H9 (cell line): ENCODE results near the gene TNRC6A. TPM values are rescaled to one million over a fixed set of nuclear protein-coding genes. Genes with fewer than 3 reads are reported as not detected.
A peak's percentile ranks its signal among the peaks of the same experiment; 100 is the strongest.

Experiments used
- DNase-seq: peaks from one replicate; pipeline ENCODE4 v3.0.0-alpha.2; 2017
- H2AFZ ChIP-seq: one replicate; pipeline ENCODE4 v1.6.1; 2013; ENCODE audit warnings: mild to moderate bottlenecking, low read length, control low read depth, moderate library complexity
- H2AK5ac ChIP-seq: 2 replicates; pipeline ENCODE4 v1.6.1; 2013; ENCODE audit warnings: low read length, control low read depth, mixed read lengths; ENCODE audit not compliant: insufficient read length
- H2BK120ac ChIP-seq: one replicate; pipeline ENCODE4 v1.6.1; 2013; ENCODE audit warnings: low read depth, mild to moderate bottlenecking, low read length, control low read depth, inconsistent platforms; ENCODE audit not compliant: poor library complexity, severe bottlenecking
- H2BK12ac ChIP-seq: 2 replicates; pipeline ENCODE4 v1.6.1; 2013; ENCODE audit warnings: low read length, control low read depth, mixed read lengths, low read depth; ENCODE audit not compliant: insufficient read length
- H2BK15ac ChIP-seq: 2 replicates; pipeline ENCODE4 v1.6.1; 2013; ENCODE audit warnings: low read depth, low read length, control low read depth
- H2BK20ac ChIP-seq: one replicate; pipeline ENCODE4 v1.6.1; 2013; ENCODE audit warnings: low read depth, mild to moderate bottlenecking, low read length, control low read depth, inconsistent platforms; ENCODE audit not compliant: poor library complexity, severe bottlenecking
- H2BK5ac ChIP-seq: 2 replicates; pipeline ENCODE4 v1.6.1; 2013; ENCODE audit warnings: low read length, control low read depth, mixed read lengths; ENCODE audit not compliant: insufficient read length
- H3K14ac ChIP-seq: 2 replicates; pipeline ENCODE4 v1.6.1; 2013; ENCODE audit warnings: low read length, control low read depth; ENCODE audit not compliant: insufficient read depth
- H3K18ac ChIP-seq: 2 replicates; pipeline ENCODE4 v1.6.1; 2013; ENCODE audit warnings: low read depth, mild to moderate bottlenecking, mixed read lengths, low read length, control low read depth; ENCODE audit not compliant: insufficient read length
- H3K23ac ChIP-seq: 2 replicates; pipeline ENCODE4 v1.6.1; 2013; ENCODE audit warnings: low read length, control low read depth, mixed read lengths, low read depth; ENCODE audit not compliant: insufficient read length
- H3K23me2 ChIP-seq: 2 replicates; pipeline ENCODE4 v1.6.1; 2013; ENCODE audit warnings: low read depth, mild to moderate bottlenecking, mixed read lengths, low read length, control low read depth; ENCODE audit not compliant: insufficient read length, poor library complexity, severe bottlenecking
- H3K27ac ChIP-seq: 2 replicates; pipeline ENCODE4 v1.5.1; 2013; ENCODE audit warnings: low read length, control low read depth, mixed read lengths, low read depth; ENCODE audit not compliant: insufficient read length
- H3K27me3 ChIP-seq: 2 replicates; pipeline ENCODE4 v1.6.1; 2013; ENCODE audit warnings: low read length, control low read depth, inconsistent platforms; ENCODE audit not compliant: insufficient read depth
- H3K4ac ChIP-seq: 2 replicates; pipeline ENCODE4 v1.6.1; 2013; ENCODE audit warnings: low read depth, mild to moderate bottlenecking, control low read depth, inconsistent platforms, low read length, moderate library complexity
- H3K4me1 ChIP-seq: 2 replicates; pipeline ENCODE4 v1.6.1; 2013; ENCODE audit warnings: low read length, control low read depth, inconsistent platforms; ENCODE audit not compliant: insufficient read depth
- H3K4me2 ChIP-seq: 2 replicates; pipeline ENCODE4 v1.6.1; 2013; ENCODE audit warnings: low read length, control low read depth, mixed read lengths; ENCODE audit not compliant: insufficient read length, insufficient read depth
- H3K56ac ChIP-seq: 2 replicates; pipeline ENCODE4 v1.6.1; 2013; ENCODE audit warnings: low read depth, mild to moderate bottlenecking, mixed read lengths, low read length, control low read depth; ENCODE audit not compliant: insufficient read length
- H3K79me1 ChIP-seq: 2 replicates; pipeline ENCODE4 v1.6.1; 2013; ENCODE audit warnings: low read depth, mild to moderate bottlenecking, moderate library complexity, low read length, control low read depth, inconsistent platforms; ENCODE audit not compliant: insufficient read depth, poor library complexity, severe bottlenecking
- H3K79me2 ChIP-seq: 2 replicates; pipeline ENCODE4 v1.6.1; 2013; ENCODE audit warnings: low read length, control low read depth, inconsistent platforms; ENCODE audit not compliant: insufficient read depth
- H3K9ac ChIP-seq: 2 replicates; pipeline ENCODE4 v1.6.1; 2013; ENCODE audit warnings: low read length, control low read depth, mixed read lengths; ENCODE audit not compliant: insufficient read length; ENCODE audit errors: extremely low read depth
- H3K9me3 ChIP-seq: one replicate; pipeline ENCODE4 v1.6.1; 2013; ENCODE audit warnings: low read depth, low read length, inconsistent platforms; ENCODE audit not compliant: control insufficient read depth
- H3T11ph ChIP-seq: one replicate; pipeline ENCODE4 v1.6.1; 2013; ENCODE audit warnings: mild to moderate bottlenecking, low read length, control low read depth, inconsistent platforms
- H4K20me1 ChIP-seq: one replicate; pipeline ENCODE4 v1.6.1; 2013; ENCODE audit not compliant: control insufficient read depth, insufficient read length, insufficient read depth
- H4K5ac ChIP-seq: 2 replicates; pipeline ENCODE4 v1.6.1; 2013; ENCODE audit warnings: low read depth, mild to moderate bottlenecking, mixed read lengths, low read length, control low read depth; ENCODE audit not compliant: insufficient read length
- H4K8ac ChIP-seq: replicated peaks from 2 replicates; pipeline ENCODE4 v1.6.1; 2013; ENCODE audit warnings: low read length, control low read depth, mixed read lengths, low read depth; ENCODE audit not compliant: insufficient read length
- H4K91ac ChIP-seq: 2 replicates; pipeline ENCODE4 v1.6.1; 2013; ENCODE audit warnings: low read depth, mild to moderate bottlenecking, moderate library complexity, mixed read lengths, low read length, control low read depth; ENCODE audit not compliant: insufficient read length
- H3K27ac Mint-ChIP-seq, 3 experiments: 2 replicates in 2 of 3; 3 replicates in 1 of 3; pipeline ENCODE4 v1.8.0; 2020 to 2021; ENCODE audit warnings: mixed read lengths in 3 of 3, mild to moderate bottlenecking in 1 of 3, moderate library complexity in 1 of 3
- H3K27me3 Mint-ChIP-seq: 2 replicates; pipeline ENCODE4 v1.8.0; 2021; ENCODE audit warnings: low read depth, mild to moderate bottlenecking, moderate library complexity, mixed read lengths
- H3K36me3 Mint-ChIP-seq, 3 experiments: 2 replicates in 2 of 3; 3 replicates in 1 of 3; pipeline ENCODE4 v1.8.0; 2020 to 2021; ENCODE audit warnings: low read depth in 3 of 3, mixed read lengths in 3 of 3; ENCODE audit not compliant: insufficient read depth in 1 of 3
- H3K4me1 Mint-ChIP-seq, 2 experiments: 2 replicates each; pipeline ENCODE4 v1.8.0; 2020; ENCODE audit warnings: mixed read lengths in 2 of 2
- H3K4me3 Mint-ChIP-seq, 2 experiments: 2 replicates in 1 of 2; 3 replicates in 1 of 2; pipeline ENCODE4 v1.8.0; 2020 to 2021; ENCODE audit warnings: mild to moderate bottlenecking in 2 of 2, mixed read lengths in 2 of 2, moderate library complexity in 1 of 2
- H3K9me3 Mint-ChIP-seq, 2 experiments: 2 replicates in 1 of 2; 3 replicates in 1 of 2; pipeline ENCODE4 v1.8.0; 2020; ENCODE audit warnings: mild to moderate bottlenecking in 2 of 2, mixed read lengths in 2 of 2, moderate library complexity in 1 of 2
- WGBS: extraction: QIAGEN DNeasy Blood & Tissue Kit; methylation state at CpG from one replicate; pipeline ENCODE4 v1.1.7; 2013; ENCODE audit warnings: missing lambda C conversion rate, low lambda C conversion rate, mixed read lengths; ENCODE audit not compliant: insufficient read length; ENCODE audit errors: extremely low coverage; 5-methylcytosine and 5-hydroxymethylcytosine counted together
- total RNA-seq: library from RNA; stranded (reverse); gene quantifications from 2 replicates; pipeline ENCODE4 v1.2.1, GENCODE V29; 2021
- TF ChIP-seq, protein P1 (sequence below): fragments of 200-600 bp; sonication (generic); conservative IDR thresholded peaks from 3 replicates; pipeline ENCODE4 v1.8.0; 2021; ENCODE audit warnings: antibody characterized with exemption, mild to moderate bottlenecking

The TNRC6A gene
- total RNA-seq, 1 experiment from 2014 or later, result 114 TPM

DNA sequence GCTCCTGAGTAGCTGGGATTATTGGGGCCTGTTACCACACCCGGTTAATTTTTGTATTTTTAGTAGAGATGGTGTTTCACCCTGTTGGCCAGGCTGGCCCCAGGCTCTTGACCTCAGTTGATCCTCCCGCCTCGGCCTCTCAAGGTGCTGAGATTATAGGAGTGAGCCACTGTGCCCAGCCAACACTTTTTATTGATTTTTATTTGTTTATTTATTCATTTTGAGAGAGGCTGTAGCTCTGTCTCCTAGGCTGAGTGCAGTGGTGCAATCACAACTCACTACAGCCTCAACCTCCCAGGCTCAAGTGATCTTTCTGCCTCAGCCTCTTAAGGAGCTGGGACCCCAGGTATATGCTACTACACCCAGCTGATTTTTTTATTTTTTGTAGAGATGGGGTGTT lies 54.7 kb downstream of the TNRC6A start:
- Mint-ChIP-seq H3K27ac (peak overlapping the region in 2 of 3 experiments; percentile 3 to 14; a peak in 3 of 7 replicates), H3K27me3 (no peaks in the 10 kb centered on the region), H3K4me3 (no peak overlapping the region), H3K4me1 (no peaks in the 10 kb centered on the region), H3K9me3 (no peaks in the 10 kb centered on the region), H3K36me3 (peaks cover 40 to 89% (median 80%) of the 10 kb centered on the region in 3 experiments; a peak in 6 of 7 replicates)
- H3K27me3 ChIP-seq, result no peaks in the 10 kb centered on the region
- H3K9me3 ChIP-seq, result no peaks in the 10 kb centered on the region
- no peak overlapping the region for H3K27ac ChIP-seq
- no peaks in the 10 kb centered on the region for H4K20me1 ChIP-seq
- no peak overlapping the region for H3K23ac ChIP-seq
- H3K4me2 ChIP-seq, result no peak overlapping the region
- H2BK20ac ChIP-seq, result no peak overlapping the region
- no peak for DNase-seq
- no CpG with 5 or more reads among the region's 3 CpGs for WGBS
- H3K9ac ChIP-seq, result no peak overlapping the region
- no peak overlapping the region for H2BK5ac ChIP-seq
- no peak overlapping the region for H4K8ac ChIP-seq
- no peak overlapping the region for H4K5ac ChIP-seq
- H2AK5ac ChIP-seq, result no peak overlapping the region
- H2BK120ac ChIP-seq, result no peak overlapping the region
- no peaks in the 10 kb centered on the region for H3K23me2 ChIP-seq
- H3K18ac ChIP-seq, result no peak overlapping the region
- no peak overlapping the region for H3T11ph ChIP-seq
- no peak overlapping the region for H3K56ac ChIP-seq
- no peak overlapping the region for H2BK15ac ChIP-seq
- H2BK12ac ChIP-seq, result no peak overlapping the region
- H3K79me2 ChIP-seq, result peaks cover 2% of the 10 kb centered on the region; the same call in 1 of the 2 replicates
- no peak overlapping the region for H2AFZ ChIP-seq
- no peak overlapping the region for H4K91ac ChIP-seq
- H3K4ac ChIP-seq, result no peak overlapping the region
- H3K79me1 ChIP-seq, result peaks cover 3% of the 10 kb centered on the region
- no peaks in the 10 kb centered on the region for H3K4me1 ChIP-seq
- TF ChIP-seq, protein P1, sequence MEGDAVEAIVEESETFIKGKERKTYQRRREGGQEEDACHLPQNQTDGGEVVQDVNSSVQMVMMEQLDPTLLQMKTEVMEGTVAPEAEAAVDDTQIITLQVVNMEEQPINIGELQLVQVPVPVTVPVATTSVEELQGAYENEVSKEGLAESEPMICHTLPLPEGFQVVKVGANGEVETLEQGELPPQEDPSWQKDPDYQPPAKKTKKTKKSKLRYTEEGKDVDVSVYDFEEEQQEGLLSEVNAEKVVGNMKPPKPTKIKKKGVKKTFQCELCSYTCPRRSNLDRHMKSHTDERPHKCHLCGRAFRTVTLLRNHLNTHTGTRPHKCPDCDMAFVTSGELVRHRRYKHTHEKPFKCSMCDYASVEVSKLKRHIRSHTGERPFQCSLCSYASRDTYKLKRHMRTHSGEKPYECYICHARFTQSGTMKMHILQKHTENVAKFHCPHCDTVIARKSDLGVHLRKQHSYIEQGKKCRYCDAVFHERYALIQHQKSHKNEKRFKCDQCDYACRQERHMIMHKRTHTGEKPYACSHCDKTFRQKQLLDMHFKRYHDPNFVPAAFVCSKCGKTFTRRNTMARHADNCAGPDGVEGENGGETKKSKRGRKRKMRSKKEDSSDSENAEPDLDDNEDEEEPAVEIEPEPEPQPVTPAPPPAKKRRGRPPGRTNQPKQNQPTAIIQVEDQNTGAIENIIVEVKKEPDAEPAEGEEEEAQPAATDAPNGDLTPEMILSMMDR, result no peak
- H3K14ac ChIP-seq, result no peak overlapping the region
